NCI-H1930 (cell line): ENCODE measurements around the gene LIMCH1.

Source experiments
- DNase-seq, 2 experiments: peaks; one replicate each; lab custom pipeline; 2025; lab: John Stamatoyannopoulos, UW

The LIMCH1 gene

DNA sequence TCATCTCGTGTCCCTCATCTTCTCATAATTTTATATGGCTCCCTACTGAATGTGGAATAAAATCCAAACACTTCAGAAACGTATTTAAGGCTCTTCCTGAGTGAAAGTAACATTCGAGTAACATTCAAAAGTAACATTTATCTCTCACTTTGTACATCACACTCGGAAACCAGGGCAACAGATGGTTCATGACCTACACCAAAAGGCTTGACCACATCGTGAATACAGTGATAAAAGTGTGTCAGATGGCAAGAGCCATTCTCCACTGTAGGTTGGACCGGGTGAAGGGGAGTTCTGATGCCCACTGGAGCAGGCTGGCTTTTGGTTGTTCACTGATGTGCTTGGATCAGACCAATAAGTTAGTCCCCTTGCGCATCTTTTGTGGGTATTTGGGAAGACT, 5.6 kb upstream of the LIMCH1 start:
- no peak for DNase-seq

- no peak for DNase-seq
Observed at GRCh38 chr4:41532882-41533281, 5.1 kb upstream of the LIMCH1 start.

- DNase-seq = no peak
Observed at GRCh38 chr4:41533680-41534079, 4.3 kb upstream of the LIMCH1 start.

- no peak for DNase-seq
Observed at GRCh38 chr4:41534404-41534803, 3.6 kb upstream of the LIMCH1 start.

DNA sequence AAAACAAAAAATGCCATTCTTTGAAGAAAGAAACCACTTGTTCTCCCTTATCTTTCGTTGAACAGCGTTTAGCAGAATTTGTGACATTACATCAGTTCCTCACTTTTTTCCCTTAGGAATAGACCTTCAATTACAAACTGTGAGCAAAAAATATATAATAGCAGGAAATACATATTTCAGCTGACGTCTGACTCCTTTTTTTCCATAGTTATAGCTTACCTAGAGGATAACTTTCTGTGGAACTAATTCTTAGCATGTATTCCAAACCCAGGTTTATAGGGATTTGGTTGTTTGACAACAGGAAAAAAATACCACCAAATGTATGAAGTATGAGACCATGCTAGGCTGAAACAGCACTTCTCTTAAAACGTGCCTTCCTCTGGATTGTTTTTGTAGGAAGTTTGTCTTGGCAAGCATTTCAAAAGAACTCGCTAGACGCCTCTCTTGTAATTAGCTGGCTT, 2.0 kb upstream of the LIMCH1 start:
- no peak for DNase-seq

GRCh38 chr4:41537292-41537890, 566 bp upstream of the LIMCH1 start:
- no peak for DNase-seq

DNA sequence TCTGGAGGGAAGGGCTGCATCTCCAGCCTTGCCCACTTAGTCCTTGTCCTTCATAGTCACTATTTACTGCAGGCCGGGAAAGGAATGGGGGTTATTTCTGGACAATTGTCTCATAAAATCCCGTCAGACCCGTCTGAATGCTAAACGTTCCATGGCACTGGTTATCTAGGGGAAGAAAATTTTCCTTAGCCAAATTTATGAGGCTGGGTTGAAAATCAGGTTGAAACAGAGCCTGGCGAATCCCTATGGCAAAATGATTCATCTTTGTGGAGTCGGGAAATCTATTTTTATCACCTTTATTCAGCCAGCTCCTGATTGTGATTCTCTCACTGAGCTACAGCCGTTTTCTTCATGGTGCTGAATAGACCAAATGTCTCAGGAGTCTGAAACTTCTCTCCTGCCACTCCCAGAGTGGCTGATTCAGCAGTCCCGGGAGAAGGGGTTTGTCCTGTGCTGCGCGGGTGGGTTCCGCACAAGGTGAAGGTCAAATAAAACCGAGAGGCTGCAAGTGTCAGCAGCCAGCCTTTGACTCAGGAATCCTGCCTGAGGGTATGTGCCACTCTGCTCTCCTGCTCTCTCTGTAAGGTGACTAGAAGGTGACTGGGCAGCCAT, 1.0 kb downstream of the LIMCH1 start:
- no peak for DNase-seq

DNA sequence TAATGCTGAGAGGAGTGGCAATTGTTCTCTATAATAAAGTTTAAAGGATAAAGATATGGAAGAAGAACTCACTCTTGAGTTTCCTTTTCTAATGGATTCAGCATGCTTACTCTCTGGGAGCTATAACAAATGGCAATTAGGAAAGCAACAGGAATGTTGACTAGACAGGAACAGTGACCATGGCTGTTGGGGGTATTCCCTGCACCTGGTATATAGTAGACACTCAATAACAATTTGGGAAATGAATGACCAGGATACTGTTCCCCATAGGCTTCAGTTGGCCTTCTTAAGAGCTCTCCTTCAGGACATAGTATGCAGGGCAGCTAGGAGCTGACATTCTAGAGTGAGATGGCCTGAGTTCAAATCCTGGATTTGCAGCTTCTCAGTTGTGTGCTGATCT, 1.8 kb downstream of the LIMCH1 start:
- no peak for DNase-seq

- DNase-seq = no peak
Observed at GRCh38 chr4:41540687-41541086, 2.7 kb downstream of the LIMCH1 start.

DNA sequence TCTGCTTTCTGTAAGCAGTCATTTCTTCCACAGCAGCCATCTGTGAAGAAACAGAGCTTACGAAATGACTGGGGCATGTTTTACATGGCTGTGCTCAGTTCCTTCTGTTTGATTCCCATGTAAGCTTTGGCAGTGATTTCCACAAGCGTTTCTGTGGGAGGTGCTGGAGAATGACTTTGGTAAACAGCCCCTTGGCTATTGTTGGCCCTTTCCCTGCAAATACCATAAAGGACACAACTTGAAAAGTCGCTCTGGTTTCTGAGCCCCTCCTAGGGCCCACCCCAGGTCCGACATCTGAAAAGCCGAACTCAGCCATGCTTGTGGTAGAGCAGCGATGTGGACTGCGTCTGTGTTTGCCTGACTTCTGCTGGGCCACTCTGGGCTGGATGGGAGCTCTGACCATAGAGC, 3.7 kb downstream of the LIMCH1 start:
- DNase-seq = no peak

GRCh38 chr4:41542526-41543275, 4.7 kb downstream of the LIMCH1 start:
- no peak for DNase-seq

DNA sequence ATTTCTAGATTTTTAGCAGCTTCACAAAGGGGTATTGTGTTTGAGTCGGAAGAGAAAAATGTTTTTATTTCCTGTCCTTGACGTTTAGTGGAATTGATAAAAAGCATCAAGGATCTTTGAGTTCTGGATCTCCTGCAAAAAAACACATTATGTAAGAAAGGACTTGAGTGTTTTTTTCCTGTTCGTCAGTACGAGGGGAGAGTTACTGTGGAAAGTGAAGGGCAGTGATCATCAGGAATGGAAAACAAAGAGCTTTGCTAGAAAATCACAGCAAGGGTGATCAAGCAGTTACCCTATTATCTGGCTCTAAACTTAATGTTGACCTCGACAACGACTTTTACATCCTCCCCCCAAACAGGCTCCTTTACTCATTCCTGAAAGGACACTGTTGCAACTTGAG, 7.3 kb downstream of the LIMCH1 start:
- DNase-seq = no peak

DNA sequence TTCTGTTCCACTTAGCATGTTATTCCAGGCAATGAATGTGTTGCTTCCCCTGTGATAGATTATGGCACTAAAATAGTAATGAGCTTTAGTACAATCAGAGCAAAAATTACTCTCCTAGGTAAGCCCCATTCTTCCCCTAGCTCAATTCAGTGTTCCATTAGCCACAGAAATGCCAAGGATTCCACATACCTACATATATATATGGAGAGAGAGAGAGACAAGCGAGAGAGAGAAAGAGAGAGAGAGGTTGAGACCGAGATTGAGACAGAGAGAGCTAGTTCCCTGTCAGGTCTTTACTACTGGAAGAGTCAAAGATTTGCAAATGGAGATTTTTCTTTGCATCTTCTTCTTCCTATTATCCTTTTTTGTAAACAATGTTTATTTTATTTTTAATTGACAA, 8.7 kb downstream of the LIMCH1 start:
- no peak for DNase-seq

DNA sequence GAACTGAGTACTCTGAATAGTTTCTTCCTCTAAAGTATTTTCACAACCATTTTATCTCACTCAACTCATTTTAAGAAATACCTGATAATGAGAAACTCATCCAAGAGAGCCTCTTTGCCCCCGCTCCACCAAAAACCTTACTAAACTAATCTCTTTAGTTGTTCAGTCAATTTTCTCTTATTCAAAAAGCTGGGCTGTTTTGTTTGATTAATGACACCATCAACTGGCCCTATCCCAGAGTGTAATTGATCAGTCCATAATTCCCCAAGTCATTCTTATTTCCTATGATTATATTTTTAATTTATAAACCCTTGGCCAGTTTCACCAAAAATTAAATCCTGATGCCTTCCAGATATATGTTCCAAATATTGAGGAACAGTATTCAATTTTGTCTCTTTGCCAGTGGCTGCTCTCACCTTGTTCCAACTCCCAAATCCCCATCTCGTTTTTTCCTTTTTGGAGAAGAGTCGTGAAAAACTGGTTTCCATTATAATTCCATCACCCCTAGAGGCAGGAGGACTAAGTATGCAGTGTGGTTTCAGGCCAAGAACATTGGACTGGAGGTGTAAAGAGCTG, 10.4 kb downstream of the LIMCH1 start:
- DNase-seq = no peak

- DNase-seq = no peak
Observed at GRCh38 chr4:41549478-41549877, 11.5 kb downstream of the LIMCH1 start.

DNA sequence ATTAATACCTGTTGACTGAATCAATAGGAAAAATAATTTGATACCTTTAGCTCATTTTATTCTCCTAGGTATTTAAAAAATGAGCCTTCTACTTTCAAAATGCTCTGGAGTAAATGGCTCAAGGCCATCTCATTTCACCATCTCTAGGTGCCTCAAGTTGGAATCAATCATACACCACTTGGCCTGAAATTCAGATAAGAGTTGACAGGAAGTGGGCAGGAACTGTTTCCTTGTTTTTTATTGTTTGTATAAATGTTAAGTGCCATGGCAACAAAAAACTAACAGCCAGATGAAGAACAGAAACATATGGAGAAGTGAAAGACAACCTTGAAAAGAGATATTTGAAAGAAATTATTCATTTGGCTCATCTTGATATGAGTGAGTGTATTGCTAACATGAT, 12.4 kb downstream of the LIMCH1 start:
- DNase-seq = no peak

DNA sequence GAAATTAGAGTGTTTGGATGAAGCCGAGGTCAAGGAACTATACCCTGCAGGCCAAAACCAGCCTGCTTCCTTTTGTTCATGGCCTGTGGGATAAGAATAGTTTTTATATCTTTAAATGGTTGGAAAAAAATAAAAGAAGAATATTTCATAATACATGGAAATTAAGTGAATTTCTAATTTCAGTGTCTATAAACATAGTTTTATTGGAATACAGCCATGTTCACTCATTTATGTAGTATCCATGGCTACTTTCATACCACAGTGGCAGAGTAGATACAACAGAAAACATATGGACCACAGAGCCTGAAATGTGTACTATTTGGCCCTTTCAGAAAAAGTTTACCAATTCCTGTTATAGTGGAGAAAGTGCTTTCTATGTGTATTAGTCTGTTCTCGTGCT, 13.6 kb downstream of the LIMCH1 start:
- no peak for DNase-seq

- no peak for DNase-seq
Observed at GRCh38 chr4:41554905-41555304, 16.9 kb downstream of the LIMCH1 start.

DNA sequence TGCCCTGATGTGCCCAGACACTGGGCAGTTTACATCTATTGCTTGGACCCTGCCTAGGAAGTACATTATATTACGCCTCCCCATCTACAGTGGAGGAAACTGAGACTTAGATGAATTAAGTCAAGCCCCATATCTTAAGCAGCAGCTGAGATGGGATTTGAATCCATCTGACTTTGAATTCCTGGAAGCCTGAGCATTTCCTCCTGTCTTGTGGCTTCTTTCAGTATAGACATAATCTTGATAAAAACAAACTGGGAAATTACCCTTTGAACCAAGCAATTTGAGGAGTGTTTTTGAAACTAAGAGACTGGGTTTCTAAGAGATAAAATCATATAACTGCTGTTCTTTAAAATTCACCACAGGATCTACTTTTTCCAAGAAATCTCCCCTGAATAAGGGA, 18.6 kb downstream of the LIMCH1 start:
- no peak for DNase-seq

- no peak for DNase-seq
Observed at GRCh38 chr4:41559940-41560516, 22.1 kb downstream of the LIMCH1 start.

- DNase-seq = no peak
Observed at GRCh38 chr4:41561244-41561643, 23.3 kb downstream of the LIMCH1 start.

- DNase-seq = no peak
Observed at GRCh38 chr4:41567186-41567585, 29.2 kb downstream of the LIMCH1 start.

- DNase-seq = no peak
Observed at GRCh38 chr4:41568363-41568762, 30.4 kb downstream of the LIMCH1 start.
